Measurements from ENCODE around the gene EHD4.

- TF ChIP-seq CTCF (conservative IDR thresholded peaks at IDR 0.05; ENCODE audit: low read length) (no peak), EZH2phosphoT487 (IDR thresholded peaks at IDR 0.05; ENCODE audit: borderline replicate concordance) (no peak)
Observed at GRCh38 chr15:41982133-41982930, 10.0 kb upstream of the EHD4 start.

Data from Loucy (cell line).